ENCODE measurements around the gene ERAP2.

DNA sequence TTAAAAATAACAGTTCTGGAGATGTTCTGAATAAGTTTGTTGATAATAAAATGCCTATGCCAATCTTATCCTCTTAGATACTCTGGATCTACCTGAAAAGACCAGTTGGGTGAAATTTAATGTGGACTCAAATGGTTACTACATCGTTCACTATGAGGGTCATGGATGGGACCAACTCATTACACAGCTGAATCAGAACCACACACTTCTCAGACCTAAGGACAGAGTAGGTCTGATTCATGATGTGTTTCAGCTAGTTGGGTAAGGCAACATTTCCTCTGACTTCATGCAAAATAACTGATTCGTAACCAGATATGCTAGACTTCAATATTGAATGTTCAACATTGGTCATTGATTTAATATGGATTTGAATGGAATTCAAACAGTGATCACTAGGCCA is 27.0 kb downstream of the ERAP2 start:
- TF ChIP-seq POLR2A (IDR thresholded peaks at IDR 0.05; ENCODE audit: low read depth, low read length), result no peak
- TF ChIP-seq TAF1 (IDR thresholded peaks at IDR 0.05; ENCODE audit: low read depth, low read length), result no peak
- TF ChIP-seq POLR2AphosphoS5 (IDR thresholded peaks at IDR 0.05; ENCODE audit: low read depth, low read length), result no peak
- TF ChIP-seq SPI1 (IDR thresholded peaks at IDR 0.05; ENCODE audit: low read depth, low read length), result no peak

Data from GM12891 (cell line).